ENCODE results near the gene PRELID2. TPM values are rescaled to one million over a fixed set of nuclear protein-coding genes. Genes with fewer than 3 reads are reported as not detected.

Gene PRELID2
- polyA plus RNA-seq, 4 donors: 16.5 to 42.8 (median 32.3) TPM

GRCh38 chr5:145772466-145772865 lies 62.7 kb downstream of the PRELID2 start:
- Histone ChIP-seq H3K36me3 (ENCODE audit: control insufficient read depth in 3 of 3, insufficient read depth in 2 of 3, low read depth in 1 of 3, low read length in 3 of 3) (peaks cover 0 to 10% (median 2%) of the 10 kb centered on the region in 3 donors), H3K27me3 (ENCODE audit: control insufficient read depth in 3 of 3, insufficient read depth in 3 of 3, low read length in 3 of 3) (no peaks in the 10 kb centered on the region), H3K4me3 (ENCODE audit: low read depth in 1 of 3, low read length in 3 of 3) (no peak overlapping the region), H3K9me3 (ENCODE audit: control insufficient read depth in 2 of 2, insufficient read depth in 1 of 2, low read depth in 1 of 2, low read length in 1 of 2) (peaks cover 0 to 3% of the 10 kb centered on the region in 2 donors), H3K27ac (ENCODE audit: low read depth in 1 of 3, low read length in 2 of 3) (no peak overlapping the region), H3K4me1 (ENCODE audit: control insufficient read depth in 3 of 3, insufficient read depth in 2 of 3, low read depth in 1 of 3, low read length in 2 of 3) (no peaks in the 10 kb centered on the region)
- DNase-seq (no peak), FAIRE-seq (no peak)

DNA sequence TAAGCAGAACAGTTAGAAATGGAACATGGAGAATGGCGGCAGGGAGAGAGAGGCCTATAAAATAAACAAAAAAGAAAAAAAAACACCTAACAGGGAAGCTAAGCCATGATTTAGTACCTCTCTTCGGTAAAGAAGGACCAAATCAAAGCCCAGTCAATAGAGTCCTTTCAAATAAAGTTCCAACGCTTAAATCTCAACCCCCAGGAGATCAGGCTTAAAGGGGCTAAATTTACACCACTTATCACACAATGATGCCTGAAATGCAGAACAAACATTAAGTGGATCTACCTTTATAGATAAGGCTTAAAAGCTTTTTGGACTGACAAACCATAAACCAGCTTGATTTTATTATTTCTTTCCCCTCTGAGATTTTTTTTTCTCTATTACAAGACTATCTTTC lies 66.3 kb downstream of the PRELID2 start:
- FAIRE-seq: no peak
- Histone ChIP-seq H3K27me3 (ENCODE audit: control insufficient read depth in 3 of 3, insufficient read depth in 3 of 3, low read length in 3 of 3) (no peaks in the 10 kb centered on the region), H3K4me3 (ENCODE audit: low read depth in 1 of 3, low read length in 3 of 3) (no peak overlapping the region), H3K27ac (ENCODE audit: low read depth in 1 of 3, low read length in 2 of 3) (no peak overlapping the region), H3K36me3 (ENCODE audit: control insufficient read depth in 3 of 3, insufficient read depth in 2 of 3, low read depth in 1 of 3, low read length in 3 of 3) (peaks cover 0 to 15% (median 0%) of the 10 kb centered on the region in 3 donors), H3K4me1 (ENCODE audit: control insufficient read depth in 3 of 3, insufficient read depth in 2 of 3, low read depth in 1 of 3, low read length in 2 of 3) (no peaks in the 10 kb centered on the region), H3K9me3 (ENCODE audit: control insufficient read depth in 2 of 2, insufficient read depth in 1 of 2, low read depth in 1 of 2, low read length in 1 of 2) (peaks cover 0 to 8% of the 10 kb centered on the region in 2 donors)
- no peak for DNase-seq
- WGBS, 3 donors: 80 to 90% (median 80%) methylated on average over 3 of the region's 3 CpGs

- DNase-seq (no peak), FAIRE-seq (no peak)
- peaks cover 0 to 8% of the 10 kb centered on the region in 2 donors for H3K9me3 ChIP-seq (ENCODE audit: control insufficient read depth in 2 of 2, insufficient read depth in 1 of 2, low read depth in 1 of 2, low read length in 1 of 2)
- H3K36me3 ChIP-seq (ENCODE audit: control insufficient read depth in 3 of 3, insufficient read depth in 2 of 3, low read depth in 1 of 3, low read length in 3 of 3): peaks cover 0 to 14% (median 7%) of the 10 kb centered on the region in 3 donors
- H3K4me1 ChIP-seq (ENCODE audit: control insufficient read depth in 3 of 3, insufficient read depth in 2 of 3, low read depth in 1 of 3, low read length in 2 of 3): no peaks in the 10 kb centered on the region
- WGBS, 3 donors: 87 to 95% (median 88%) methylated on average over 1 of the region's 1 CpG
- no peak overlapping the region for H3K4me3 ChIP-seq (ENCODE audit: low read depth in 1 of 3, low read length in 3 of 3)
- H3K27ac ChIP-seq (ENCODE audit: low read depth in 1 of 3, low read length in 2 of 3): no peak overlapping the region
- no peaks in the 10 kb centered on the region for H3K27me3 ChIP-seq (ENCODE audit: control insufficient read depth in 3 of 3, insufficient read depth in 3 of 3, low read length in 3 of 3)
Measured at GRCh38 chr5:145764325-145764724, 70.8 kb downstream of the PRELID2 start.

- FAIRE-seq (no peak), DNase-seq (no peak)
- no peaks in the 10 kb centered on the region for H3K4me1 ChIP-seq (ENCODE audit: control insufficient read depth in 3 of 3, insufficient read depth in 2 of 3, low read depth in 1 of 3, low read length in 2 of 3)
- peaks cover 0 to 14% (median 7%) of the 10 kb centered on the region in 3 donors for H3K36me3 ChIP-seq (ENCODE audit: control insufficient read depth in 3 of 3, insufficient read depth in 2 of 3, low read depth in 1 of 3, low read length in 3 of 3)
- H3K27ac ChIP-seq (ENCODE audit: low read depth in 1 of 3, low read length in 2 of 3): no peak overlapping the region
- peaks cover 0 to 8% of the 10 kb centered on the region in 2 donors for H3K9me3 ChIP-seq (ENCODE audit: control insufficient read depth in 2 of 2, insufficient read depth in 1 of 2, low read depth in 1 of 2, low read length in 1 of 2)
- H3K4me3 ChIP-seq (ENCODE audit: low read depth in 1 of 3, low read length in 3 of 3): no peak overlapping the region
- H3K27me3 ChIP-seq (ENCODE audit: control insufficient read depth in 3 of 3, insufficient read depth in 3 of 3, low read length in 3 of 3): no peaks in the 10 kb centered on the region
- WGBS, 3 donors: 80 to 94% (median 93%) methylated on average over 1 of the region's 1 CpG
Measured at GRCh38 chr5:145762833-145763232, 72.3 kb downstream of the PRELID2 start.

GRCh38 chr5:145761254-145761653 lies 73.9 kb downstream of the PRELID2 start:
- DNase-seq: no peak
- Histone ChIP-seq H3K4me1 (ENCODE audit: control insufficient read depth in 3 of 3, insufficient read depth in 2 of 3, low read depth in 1 of 3, low read length in 2 of 3) (no peaks in the 10 kb centered on the region), H3K9me3 (ENCODE audit: control insufficient read depth in 2 of 2, insufficient read depth in 1 of 2, low read depth in 1 of 2, low read length in 1 of 2) (no peaks in the 10 kb centered on the region), H3K27me3 (ENCODE audit: control insufficient read depth in 3 of 3, insufficient read depth in 3 of 3, low read length in 3 of 3) (no peaks in the 10 kb centered on the region), H3K4me3 (ENCODE audit: low read depth in 1 of 3, low read length in 3 of 3) (no peak overlapping the region), H3K27ac (ENCODE audit: low read depth in 1 of 3, low read length in 2 of 3) (no peak overlapping the region), H3K36me3 (ENCODE audit: control insufficient read depth in 3 of 3, insufficient read depth in 2 of 3, low read depth in 1 of 3, low read length in 3 of 3) (peaks cover 0 to 7% (median 4%) of the 10 kb centered on the region in 3 donors)
- 81 to 89% (median 88%) methylated on average over 4 of the region's 4 CpGs for WGBS, 3 donors
- no peak for FAIRE-seq

DNA sequence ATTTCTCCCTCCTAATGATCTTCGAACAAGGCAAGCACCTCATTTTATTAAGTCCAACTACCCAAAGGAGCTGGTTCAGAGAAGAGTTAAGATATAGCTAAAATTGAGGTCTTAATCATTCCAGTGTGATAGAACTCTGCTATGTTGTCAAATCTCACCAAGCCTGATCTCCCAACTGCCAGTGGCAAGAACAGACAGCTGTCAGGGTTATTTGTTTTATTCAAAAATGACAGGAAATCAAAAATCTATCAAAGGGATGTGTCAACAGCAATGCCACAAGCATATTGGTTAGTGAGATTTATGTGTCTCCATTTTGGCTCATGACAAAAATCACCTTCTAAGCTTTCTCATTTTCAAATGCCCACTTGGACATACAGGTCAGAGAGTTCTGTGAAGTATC lies 74.5 kb downstream of the PRELID2 start:
- Histone ChIP-seq H3K4me1 (ENCODE audit: control insufficient read depth in 3 of 3, insufficient read depth in 2 of 3, low read depth in 1 of 3, low read length in 2 of 3) (no peaks in the 10 kb centered on the region), H3K4me3 (ENCODE audit: low read depth in 1 of 3, low read length in 3 of 3) (no peak overlapping the region), H3K36me3 (ENCODE audit: control insufficient read depth in 3 of 3, insufficient read depth in 2 of 3, low read depth in 1 of 3, low read length in 3 of 3) (peaks cover 0 to 7% (median 7%) of the 10 kb centered on the region in 3 donors), H3K27ac (ENCODE audit: low read depth in 1 of 3, low read length in 2 of 3) (no peak overlapping the region), H3K9me3 (ENCODE audit: control insufficient read depth in 2 of 2, insufficient read depth in 1 of 2, low read depth in 1 of 2, low read length in 1 of 2) (no peaks in the 10 kb centered on the region), H3K27me3 (ENCODE audit: control insufficient read depth in 3 of 3, insufficient read depth in 3 of 3, low read length in 3 of 3) (no peaks in the 10 kb centered on the region)
- 82 to 85% (median 85%) methylated on average over 1 of the region's 1 CpG for WGBS, 3 donors
- no peak for DNase-seq
- no peak for FAIRE-seq

DNA sequence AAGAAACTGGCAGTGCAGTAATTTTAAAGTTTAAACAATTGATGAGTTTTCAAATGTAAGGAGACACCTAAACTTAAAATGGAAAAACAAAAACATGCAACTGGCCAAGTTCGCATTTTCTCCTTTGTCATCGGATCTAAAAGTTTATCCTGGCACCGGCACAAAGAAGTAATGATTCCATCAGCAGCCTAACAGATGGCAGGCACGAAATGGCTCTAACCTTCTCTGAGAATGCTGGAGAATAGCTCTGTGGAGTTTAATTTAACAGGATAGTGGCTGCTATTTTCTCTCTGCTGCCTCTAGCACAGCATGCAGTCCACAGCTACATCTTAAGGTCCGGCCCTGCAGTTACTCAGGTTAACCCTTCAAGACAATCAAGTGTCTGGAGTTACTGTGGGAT lies 82.2 kb downstream of the PRELID2 start:
- Histone ChIP-seq H3K27me3 (ENCODE audit: control insufficient read depth in 3 of 3, insufficient read depth in 3 of 3, low read length in 3 of 3) (no peaks in the 10 kb centered on the region), H3K4me3 (ENCODE audit: low read depth in 1 of 3, low read length in 3 of 3) (no peak overlapping the region), H3K9me3 (ENCODE audit: control insufficient read depth in 2 of 2, insufficient read depth in 1 of 2, low read depth in 1 of 2, low read length in 1 of 2) (no peaks in the 10 kb centered on the region), H3K4me1 (ENCODE audit: control insufficient read depth in 3 of 3, insufficient read depth in 2 of 3, low read depth in 1 of 3, low read length in 2 of 3) (no peaks in the 10 kb centered on the region), H3K27ac (ENCODE audit: low read depth in 1 of 3, low read length in 2 of 3) (no peak overlapping the region), H3K36me3 (ENCODE audit: control insufficient read depth in 3 of 3, insufficient read depth in 2 of 3, low read depth in 1 of 3, low read length in 3 of 3) (peaks cover 0 to 2% (median 0%) of the 10 kb centered on the region in 3 donors)
- FAIRE-seq (no peak), DNase-seq (no peak)
- WGBS, 3 donors: 61 to 88% (median 74%) methylated on average over 5 of the region's 5 CpGs

- 85 to 96% (median 90%) methylated on average over 2 of the region's 2 CpGs for WGBS, 3 donors
- H3K36me3 ChIP-seq (ENCODE audit: control insufficient read depth in 3 of 3, insufficient read depth in 2 of 3, low read depth in 1 of 3, low read length in 3 of 3): peaks cover 0 to 2% (median 0%) of the 10 kb centered on the region in 3 donors
- FAIRE-seq (no peak), DNase-seq (no peak)
- H3K9me3 ChIP-seq (ENCODE audit: control insufficient read depth in 2 of 2, insufficient read depth in 1 of 2, low read depth in 1 of 2, low read length in 1 of 2): no peaks in the 10 kb centered on the region
- H3K27me3 ChIP-seq (ENCODE audit: control insufficient read depth in 3 of 3, insufficient read depth in 3 of 3, low read length in 3 of 3): no peaks in the 10 kb centered on the region
- no peak overlapping the region for H3K27ac ChIP-seq (ENCODE audit: low read depth in 1 of 3, low read length in 2 of 3)
- H3K4me3 ChIP-seq (ENCODE audit: low read depth in 1 of 3, low read length in 3 of 3): no peak overlapping the region
- no peaks in the 10 kb centered on the region for H3K4me1 ChIP-seq (ENCODE audit: control insufficient read depth in 3 of 3, insufficient read depth in 2 of 3, low read depth in 1 of 3, low read length in 2 of 3)
Measured at GRCh38 chr5:145752534-145752933, 82.6 kb downstream of the PRELID2 start.

DNA sequence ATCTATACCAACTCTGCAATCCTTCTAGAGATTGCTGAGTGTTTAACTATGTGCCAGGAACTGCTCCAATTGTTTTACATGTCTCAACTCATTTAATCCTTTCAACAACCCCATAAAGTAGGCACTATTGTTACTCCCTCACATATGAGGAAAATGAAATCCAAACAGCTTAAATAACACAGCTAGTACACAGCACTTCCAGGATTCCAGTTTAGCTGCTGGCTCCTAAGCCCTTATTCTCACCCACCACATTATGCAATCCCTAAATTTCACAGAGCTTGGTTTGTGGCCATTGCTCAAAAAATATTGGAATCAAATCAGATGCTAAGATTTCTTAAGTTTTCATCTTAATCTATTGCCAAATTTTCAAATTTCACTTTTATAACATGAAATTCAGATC lies 84.9 kb downstream of the PRELID2 start:
- no peaks in the 10 kb centered on the region for H3K36me3 ChIP-seq (ENCODE audit: control insufficient read depth in 3 of 3, insufficient read depth in 2 of 3, low read depth in 1 of 3, low read length in 3 of 3)
- FAIRE-seq (no peak), DNase-seq (no peak)
- H3K27me3 ChIP-seq (ENCODE audit: control insufficient read depth in 3 of 3, insufficient read depth in 3 of 3, low read length in 3 of 3): no peaks in the 10 kb centered on the region
- no peak overlapping the region for H3K4me3 ChIP-seq (ENCODE audit: low read depth in 1 of 3, low read length in 3 of 3)
- H3K4me1 ChIP-seq (ENCODE audit: control insufficient read depth in 3 of 3, insufficient read depth in 2 of 3, low read depth in 1 of 3, low read length in 2 of 3): no peaks in the 10 kb centered on the region
- H3K27ac ChIP-seq (ENCODE audit: low read depth in 1 of 3, low read length in 2 of 3): no peak overlapping the region
- H3K9me3 ChIP-seq (ENCODE audit: control insufficient read depth in 2 of 2, insufficient read depth in 1 of 2, low read depth in 1 of 2, low read length in 1 of 2): no peaks in the 10 kb centered on the region

All from small intestine (tissue), 7 donors.